ENCODE measurements around the gene RPN2. TPM values are rescaled to one million over a fixed set of nuclear protein-coding genes. Genes with fewer than 3 reads are reported as not detected.

RPN2 gene
- total and polyA plus RNA-seq, 9 of the 15 experiments (the other 6 are each of a cell fraction or from before 2014, with no cell fraction given): 168 to 548 (median 325) TPM

GRCh38 chr20:37185686-37186085, 6.6 kb downstream of the RPN2 start:
- H3K9me1 ChIP-seq (ENCODE audit: control insufficient read depth, insufficient read depth, low read length): peaks cover 2% of the 10 kb centered on the region
- ChIA-PET CTCF (ENCODE audit: low intra/inter-chr PET ratio) (interaction anchor here (0.9 kb wide), 1 partner anchor 13 kb away, joined by 3 read pairs; no protein-coding TSS in a partner anchor), POLR2A (interaction anchor here (0.6 kb wide), 1 partner anchor 229 kb away, joined by 3 read pairs; no protein-coding TSS in a partner anchor)
- peaks cover 86% of the 10 kb centered on the region for H3K36me3 ChIP-seq (ENCODE audit: control insufficient read depth, insufficient read depth, low read length)
- FAIRE-seq: no peak
- 89% methylated on average over 5 of the region's 5 CpGs for WGBS (ENCODE audit: insufficient coverage, low coverage, missing lambda C conversion rate)
- H2AFZ ChIP-seq (ENCODE audit: low read depth, low read length): no peak overlapping the region
- no peak overlapping the region for H3K4me3 ChIP-seq
- ATAC-seq: no peak
- TF ChIP-seq, protein P1, sequence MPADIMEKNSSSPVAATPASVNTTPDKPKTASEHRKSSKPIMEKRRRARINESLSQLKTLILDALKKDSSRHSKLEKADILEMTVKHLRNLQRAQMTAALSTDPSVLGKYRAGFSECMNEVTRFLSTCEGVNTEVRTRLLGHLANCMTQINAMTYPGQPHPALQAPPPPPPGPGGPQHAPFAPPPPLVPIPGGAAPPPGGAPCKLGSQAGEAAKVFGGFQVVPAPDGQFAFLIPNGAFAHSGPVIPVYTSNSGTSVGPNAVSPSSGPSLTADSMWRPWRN (IDR thresholded peaks at IDR 0.05; ENCODE audit: low read depth): no peak
- TF ChIP-seq POLR2AphosphoS5 (IDR thresholded peaks at IDR 0.05; ENCODE audit: control insufficient read depth, insufficient read depth, low read depth, low read length): 0 out of 2 replicates have a peak, but pooled peaks have one; percentile 1
- no peak for TF ChIP-seq ZNF232 (CRISPR knock-in tag; IDR thresholded peaks at IDR 0.05)
- peaks cover 9% of the 10 kb centered on the region; the same call in 1 of the 2 replicates for H4K20me1 ChIP-seq (replicated peaks; ENCODE audit: control insufficient read depth, insufficient read depth, low read length)
- H3K4me1 ChIP-seq (replicated peaks in 1 of 2; ENCODE audit: control insufficient read depth in 2 of 2, insufficient read depth in 2 of 2, low read length in 2 of 2): peaks cover under 1 to 8% of the 10 kb centered on the region in 2 experiments; a peak in 4 of 5 replicates
- 0 out of 4 replicates have a peak overlapping the region, but pooled peaks of 1 of the 2 experiments have one; percentile 28 for H3K9ac ChIP-seq (ENCODE audit: insufficient read depth in 1 of 2, low read depth in 2 of 2, low read length in 2 of 2)
- H3K27ac ChIP-seq (ENCODE audit: extremely low read depth, low read depth, low read length): no peak overlapping the region
- no peaks in the 10 kb centered on the region for H3K27me3 ChIP-seq (ENCODE audit: control insufficient read depth in 2 of 2, insufficient read depth in 2 of 2, low read length in 2 of 2)
- H3K79me2 ChIP-seq (ENCODE audit: control insufficient read depth, insufficient read depth, low read length): peaks cover 93% of the 10 kb centered on the region
- no peak overlapping the region for H3K4me2 ChIP-seq (ENCODE audit: insufficient read depth, low read length)
- DNase-seq (ENCODE audit: extremely low read depth in 1 of 4, low spot score in 3 of 4): no peak
- no TSS peak for BruUV-seq (replicated peaks)
- in situ Hi-C loops (cut with MboI) (no loop called here), intact Hi-C loops (cut with micrococcal nuclease) (loop anchor here (5.0 kb wide), 1 partner anchor 43 kb away; no protein-coding TSS in a partner anchor)
- H3K9me3 ChIP-seq (replicated peaks; ENCODE audit: control insufficient read depth, insufficient read depth, low read depth, low read length): no peaks in the 10 kb centered on the region

DNA sequence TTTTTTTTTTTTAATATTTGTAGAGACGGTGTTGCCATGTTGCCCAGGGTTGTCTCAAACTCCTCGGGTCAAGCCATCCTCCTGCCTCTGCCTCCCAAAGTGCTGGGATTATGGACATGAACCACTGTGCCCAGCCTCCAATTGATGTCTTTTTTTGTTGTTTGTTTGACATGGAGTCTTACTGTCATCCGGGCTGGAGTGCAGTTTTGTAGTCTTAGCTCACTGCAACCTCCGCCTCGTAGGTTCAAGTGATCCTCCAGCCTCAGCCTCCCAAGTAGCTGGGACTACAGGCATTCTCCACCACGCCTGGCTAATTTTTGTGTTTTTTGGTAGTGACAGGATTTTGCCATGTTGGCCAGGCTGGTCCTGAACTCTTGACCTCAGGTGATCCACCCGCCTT, 9.7 kb downstream of the RPN2 start:
- DNase-seq (ENCODE audit: extremely low read depth in 1 of 4, low spot score in 3 of 4): no peak
- 80% methylated on average over 7 of the region's 7 CpGs for WGBS (ENCODE audit: insufficient coverage, low coverage, missing lambda C conversion rate)
- Histone ChIP-seq H3K79me2 (ENCODE audit: control insufficient read depth, insufficient read depth, low read length) (peaks cover 93% of the 10 kb centered on the region), H3K36me3 (ENCODE audit: control insufficient read depth, insufficient read depth, low read length) (peaks cover 85% of the 10 kb centered on the region), H3K4me2 (ENCODE audit: insufficient read depth, low read length) (no peak overlapping the region), H3K4me1 (replicated peaks in 1 of 2; ENCODE audit: control insufficient read depth in 2 of 2, insufficient read depth in 2 of 2, low read length in 2 of 2) (peaks cover 0 to under 1% of the 10 kb centered on the region in 2 experiments; a peak in 2 of 5 replicates), H3K27me3 (ENCODE audit: control insufficient read depth in 2 of 2, insufficient read depth in 2 of 2, low read length in 2 of 2) (no peaks in the 10 kb centered on the region), H2AFZ (ENCODE audit: low read depth, low read length) (no peak overlapping the region), H3K9me1 (ENCODE audit: control insufficient read depth, insufficient read depth, low read length) (peaks cover 2% of the 10 kb centered on the region), H3K27ac (ENCODE audit: extremely low read depth, low read depth, low read length) (no peak overlapping the region), H4K20me1 (replicated peaks; ENCODE audit: control insufficient read depth, insufficient read depth, low read length) (peaks cover 26% of the 10 kb centered on the region), H3K9me3 (replicated peaks; ENCODE audit: control insufficient read depth, insufficient read depth, low read depth, low read length) (no peaks in the 10 kb centered on the region), H3K4me3 (no peak overlapping the region), H3K9ac (ENCODE audit: insufficient read depth in 1 of 2, low read depth in 2 of 2, low read length in 2 of 2) (no peak overlapping the region)
- ATAC-seq: no peak
- CTCF ChIA-PET (ENCODE audit: low intra/inter-chr PET ratio): no interaction called here
- intact Hi-C loops (cut with micrococcal nuclease) (loop anchor here (5.0 kb wide), 1 partner anchor 46 kb away; no protein-coding TSS in a partner anchor), in situ Hi-C loops (cut with MboI) (no loop called here)
- no peak for FAIRE-seq
- POLR2A ChIA-PET: interaction anchor here (0.7 to 5.6 kb wide), 4 partner anchors 10 to 91 kb away, joined by 4 to 35 read pairs (median 4); partner anchors contain the start of genes MROH8 and RPN2
- no TSS peak for BruUV-seq (replicated peaks)
- TF ChIP-seq KDM2B (CRISPR knock-in tag; IDR thresholded peaks at IDR 0.05): no peak
- no peak for TF ChIP-seq JUNB (CRISPR knock-in tag; conservative IDR thresholded peaks at IDR 0.05)
- TF ChIP-seq, protein P2, sequence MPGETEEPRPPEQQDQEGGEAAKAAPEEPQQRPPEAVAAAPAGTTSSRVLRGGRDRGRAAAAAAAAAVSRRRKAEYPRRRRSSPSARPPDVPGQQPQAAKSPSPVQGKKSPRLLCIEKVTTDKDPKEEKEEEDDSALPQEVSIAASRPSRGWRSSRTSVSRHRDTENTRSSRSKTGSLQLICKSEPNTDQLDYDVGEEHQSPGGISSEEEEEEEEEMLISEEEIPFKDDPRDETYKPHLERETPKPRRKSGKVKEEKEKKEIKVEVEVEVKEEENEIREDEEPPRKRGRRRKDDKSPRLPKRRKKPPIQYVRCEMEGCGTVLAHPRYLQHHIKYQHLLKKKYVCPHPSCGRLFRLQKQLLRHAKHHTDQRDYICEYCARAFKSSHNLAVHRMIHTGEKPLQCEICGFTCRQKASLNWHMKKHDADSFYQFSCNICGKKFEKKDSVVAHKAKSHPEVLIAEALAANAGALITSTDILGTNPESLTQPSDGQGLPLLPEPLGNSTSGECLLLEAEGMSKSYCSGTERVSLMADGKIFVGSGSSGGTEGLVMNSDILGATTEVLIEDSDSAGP (CRISPR knock-in tag; IDR thresholded peaks at IDR 0.05): no peak
- no peak for TF ChIP-seq ZBED1 (IDR thresholded peaks at IDR 0.05)
- TF ChIP-seq ZNF41 (CRISPR knock-in tag; conservative IDR thresholded peaks at IDR 0.05): no peak
- no peak for TF ChIP-seq ESRRB (CRISPR knock-in tag; IDR thresholded peaks at IDR 0.05; ENCODE audit: borderline replicate concordance)
- TF ChIP-seq HDGF (IDR thresholded peaks at IDR 0.05): no peak
- TF ChIP-seq SPI1 (IDR thresholded peaks at IDR 0.05; ENCODE audit: borderline replicate concordance, low read depth, low read length): no peak
- TF ChIP-seq MTA2 (IDR thresholded peaks at IDR 0.05; ENCODE audit: low read depth): no peak
- no peak for TF ChIP-seq SMC3 (conservative IDR thresholded peaks at IDR 0.05; ENCODE audit: insufficient read depth, low read depth, low read length)
- no peak for TF ChIP-seq ZNF217 (CRISPR knock-in tag; IDR thresholded peaks at IDR 0.05)
- TF ChIP-seq KLF10 (CRISPR knock-in tag; IDR thresholded peaks at IDR 0.05): no peak
- TF ChIP-seq FOXK1 (CRISPR knock-in tag; IDR thresholded peaks at IDR 0.05; ENCODE audit: borderline replicate concordance): no peak
